Stomach (tissue), 4 donors: ENCODE data around the gene CRYBA4.

Source experiments
- CTCF ChIP-seq, 7 experiments: fragments of 450-650 bp in 4 of 7; fragments of 200-600 bp in 3 of 7; sonication (generic) in 3 of 7; IDR thresholded peaks; one replicate each; pipeline ENCODE4 v1.5.1; 2016 to 2019; ENCODE audit warnings: antibody characterized with exemption in 7 of 7, control low read depth in 2 of 7, mild to moderate bottlenecking in 1 of 7
- POLR2A ChIP-seq, 4 donors: fragments of 450-650 bp; IDR thresholded peaks; one replicate each; pipeline ENCODE4 v1.6.1; 2016; ENCODE audit warnings: antibody characterized with exemption in 4 of 4, control low read depth in 2 of 4, mild to moderate bottlenecking in 1 of 4, moderate library complexity in 1 of 4
- POLR2AphosphoS5 ChIP-seq, 3 donors: sonication (generic); formaldehyde crosslinking; IDR thresholded peaks; one replicate each; pipeline ENCODE4 v1.6.1; 2016; ENCODE audit warnings: antibody characterized with exemption in 3 of 3

- TF ChIP-seq CTCF (IDR thresholded peaks at IDR 0.05) (no peak), POLR2A (IDR thresholded peaks at IDR 0.05) (no peak), POLR2AphosphoS5 (IDR thresholded peaks at IDR 0.05) (no peak)
These were observed 15.2 kb upstream of the CRYBA4 start for GRCh38 chr22:26606611-26607010.
